Lower lobe of right lung (tissue), 2 donors: ENCODE data around the gene WNT9B. TPM values are rescaled to one million over a fixed set of nuclear protein-coding genes. Genes with fewer than 3 reads are reported as not detected.

Experiments
- ATAC-seq, 2 donors: fragments of 200-7000 bp; cut with Tn5 transposase; one replicate each; pipeline ENCODE4 v1.9.1; 2020 to 2022; ENCODE audit warnings: mild to moderate bottlenecking in 2 of 2, moderate library complexity in 2 of 2
- DNase-seq: peaks from one replicate; pipeline ENCODE4 v3.0.0-alpha.2; 2020
- H3K27ac ChIP-seq: fragments of 200-600 bp; one replicate; pipeline ENCODE4 v1.8.0; 2022
- H3K27me3 ChIP-seq: fragments of 200-600 bp; one replicate; pipeline ENCODE4 v1.8.0; 2022; ENCODE audit warnings: low read depth
- H3K36me3 ChIP-seq: fragments of 200-600 bp; one replicate; pipeline ENCODE4 v1.8.0; 2022; ENCODE audit warnings: mild to moderate bottlenecking
- H3K4me1 ChIP-seq: fragments of 200-600 bp; one replicate; pipeline ENCODE4 v1.8.0; 2022
- H3K4me3 ChIP-seq: fragments of 200-600 bp; one replicate; pipeline ENCODE4 v1.8.0; 2022; ENCODE audit warnings: mild to moderate bottlenecking
- H3K9me3 ChIP-seq: fragments of 200-600 bp; one replicate; pipeline ENCODE4 v1.8.0; 2022
- CTCF ChIP-seq: fragments of 200-600 bp; IDR thresholded peaks from one replicate; pipeline ENCODE4 v1.8.0; 2022; ENCODE audit warnings: antibody characterized with exemption, mild to moderate bottlenecking
- intact Hi-C: fragments of 100-400 bp; cut with DNase I; formaldehyde crosslinking; loops from one replicate; pipeline ENCODE4 v1.11.0; 2022
- total RNA-seq: library from RNA; stranded (reverse); fragmentation: NEBNext Ultra II Directional; extraction: Animal tissue kit (Norgen Biotek cat#: 25700); gene quantifications from one replicate; pipeline ENCODE4 v1.2.1, GENCODE V29; 2021
- donor health status: DM: no; HTN: yes; CAD: no; lungs with severe emphysema.

The WNT9B gene
- total RNA-seq, 1 donor from 2014 or later: 0.80 TPM

GRCh38 chr17:46822388-46822921 is 28.9 kb upstream of the WNT9B start:
- H3K36me3 ChIP-seq: no peaks in the 10 kb centered on the region
- H3K9me3 ChIP-seq: no peaks in the 10 kb centered on the region
- H3K27me3 ChIP-seq: peaks cover 67% of the 10 kb centered on the region
- no peak overlapping the region for H3K4me3 ChIP-seq
- DNase-seq: peak; percentile 64
- peak; percentile 32 to 51 for ATAC-seq
- H3K27ac ChIP-seq: no peak overlapping the region
- peaks cover 20% of the 10 kb centered on the region for H3K4me1 ChIP-seq
- peak; percentile 62 for TF ChIP-seq CTCF
- intact Hi-C loops: no loop called here

GRCh38 chr17:46823657-46824056 is 27.7 kb upstream of the WNT9B start:
- H3K4me3 ChIP-seq: no peak overlapping the region
- peaks cover 55% of the 10 kb centered on the region for H3K27me3 ChIP-seq
- H3K4me1 ChIP-seq: peaks cover 14% of the 10 kb centered on the region
- no peaks in the 10 kb centered on the region for H3K9me3 ChIP-seq
- TF ChIP-seq CTCF: no peak
- DNase-seq: no peak
- no peaks in the 10 kb centered on the region for H3K36me3 ChIP-seq
- no peak for ATAC-seq
- H3K27ac ChIP-seq: no peak overlapping the region
- intact Hi-C loops: no loop called here

GRCh38 chr17:46826116-46826515 is 25.3 kb upstream of the WNT9B start:
- TF ChIP-seq CTCF: no peak
- Histone ChIP-seq H3K36me3 (no peaks in the 10 kb centered on the region), H3K4me1 (no peaks in the 10 kb centered on the region), H3K27me3 (peaks cover 30% of the 10 kb centered on the region), H3K27ac (no peak overlapping the region), H3K4me3 (no peak overlapping the region), H3K9me3 (no peaks in the 10 kb centered on the region)
- DNase-seq (no peak), ATAC-seq (no peak)
- intact Hi-C loops: no loop called here

- no peak for DNase-seq
- H3K4me3 ChIP-seq: no peak overlapping the region
- no peak for TF ChIP-seq CTCF
- H3K9me3 ChIP-seq: no peaks in the 10 kb centered on the region
- H3K27ac ChIP-seq: no peak overlapping the region
- H3K4me1 ChIP-seq: no peaks in the 10 kb centered on the region
- intact Hi-C loops: no loop called here
- H3K27me3 ChIP-seq: peaks cover 19% of the 10 kb centered on the region
- no peak for ATAC-seq
- H3K36me3 ChIP-seq: no peaks in the 10 kb centered on the region
Measured at GRCh38 chr17:46827274-46827673, 24.1 kb upstream of the WNT9B start.

GRCh38 chr17:46831573-46832330 is 19.6 kb upstream of the WNT9B start:
- H3K36me3 ChIP-seq: no peaks in the 10 kb centered on the region
- TF ChIP-seq CTCF: no peak
- intact Hi-C loops: no loop called here
- peaks cover under 1% of the 10 kb centered on the region for H3K27me3 ChIP-seq
- no peaks in the 10 kb centered on the region for H3K4me1 ChIP-seq
- ATAC-seq (no peak), DNase-seq (peak; percentile 33)
- no peak overlapping the region for H3K4me3 ChIP-seq
- no peaks in the 10 kb centered on the region for H3K9me3 ChIP-seq
- H3K27ac ChIP-seq: no peak overlapping the region
